MCF 10A (cell line): ENCODE results near the gene C9orf40. TPM values are rescaled to one million over a fixed set of nuclear protein-coding genes. Genes with fewer than 3 reads are reported as not detected.
A peak's percentile ranks its signal among the peaks of the same experiment; 100 is the strongest.

Experiments used
- BruUV-seq: library from RNA; stranded (reverse); fragments of 400-500 nt; replicated peaks from 2 replicates; lab custom pipeline; 2021; lab: Mats Ljungman, UMichigan
- CTCF ChIA-PET: fragments of 300-600 bp; sonication (Branson Sonifier 250); formaldehyde crosslinking; extraction: SDS; loops from one replicate; lab custom pipeline; 2021; ENCODE audit warnings: antibody characterized with exemption, inconsistent platforms; lab: Yijun Ruan, JAX
- POLR2A ChIA-PET: fragments of 300-600, 350-650 bp; sonication (Branson Sonifier 250); formaldehyde crosslinking; extraction: SDS; loops from one replicate; lab custom pipeline; 2020; ENCODE audit warnings: antibody characterized with exemption, inconsistent platforms; lab: Yijun Ruan, JAX
- DNase-seq: peaks from one replicate; pipeline ENCODE4 v3.0.0-alpha.2; 2018; ENCODE audit not compliant: unreplicated experiment
- H3K27ac Mint-ChIP-seq: one replicate; pipeline ENCODE4 v1.8.0; 2022; ENCODE audit warnings: mild to moderate bottlenecking, low read depth, mixed read lengths; ENCODE audit not compliant: unreplicated experiment
- H3K27me3 Mint-ChIP-seq: one replicate; pipeline ENCODE4 v1.8.0; 2022; ENCODE audit warnings: mixed read lengths; ENCODE audit not compliant: insufficient read depth, unreplicated experiment
- H3K36me3 Mint-ChIP-seq: one replicate; pipeline ENCODE4 v1.8.0; 2022; ENCODE audit warnings: mild to moderate bottlenecking, moderate library complexity, mixed read lengths; ENCODE audit not compliant: insufficient read depth, unreplicated experiment
- H3K4me1 Mint-ChIP-seq: one replicate; pipeline ENCODE4 v1.8.0; 2022; ENCODE audit warnings: mixed read lengths; ENCODE audit not compliant: insufficient read depth, unreplicated experiment
- H3K4me3 Mint-ChIP-seq: one replicate; pipeline ENCODE4 v1.8.0; 2022; ENCODE audit warnings: mild to moderate bottlenecking, moderate library complexity, mixed read lengths; ENCODE audit not compliant: unreplicated experiment
- H3K9me3 Mint-ChIP-seq: one replicate; pipeline ENCODE4 v1.8.0; 2022; ENCODE audit warnings: mixed read lengths; ENCODE audit not compliant: unreplicated experiment
- intact Hi-C: fragments of 100-400 bp; cut with micrococcal nuclease; formaldehyde crosslinking; loops from 2 replicates; pipeline ENCODE4 v1.14.1; 2022
- total RNA-seq: library from RNA; stranded (reverse); gene quantifications from 2 replicates; pipeline ENCODE4 v1.2.3, GENCODE V29; 2022
- TF ChIP-seq, protein P1 (sequence below): fragments of 200-600 bp; IDR thresholded peaks from one replicate; pipeline ENCODE4 v1.8.0; 2022; ENCODE audit warnings: antibody characterized with exemption, mild to moderate bottlenecking; ENCODE audit not compliant: unreplicated experiment

Gene C9orf40
- total RNA-seq, 1 experiment from 2014 or later: 5.6 TPM

DNA sequence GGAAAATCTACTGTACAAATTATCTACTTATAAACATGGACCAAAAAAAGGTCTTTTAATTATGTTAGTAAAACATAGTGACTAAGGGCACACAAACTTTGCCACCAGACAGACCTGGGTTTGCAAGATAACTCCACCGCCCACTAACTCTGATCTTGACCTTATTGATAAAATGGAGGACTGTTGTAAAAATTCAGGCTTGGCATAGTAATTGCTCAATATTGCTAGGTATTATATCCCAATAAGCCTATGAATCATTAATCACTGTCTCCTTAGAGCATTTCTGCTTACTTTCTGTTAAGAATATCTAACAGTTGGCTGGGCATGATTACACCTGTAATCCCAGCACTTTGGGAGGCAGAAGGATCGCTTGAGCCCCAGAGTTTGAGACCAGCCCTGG lies 3.8 kb downstream of the C9orf40 start:
- no peak overlapping the region for H3K27ac Mint-ChIP-seq
- BruUV-seq: no TSS peak

DNA sequence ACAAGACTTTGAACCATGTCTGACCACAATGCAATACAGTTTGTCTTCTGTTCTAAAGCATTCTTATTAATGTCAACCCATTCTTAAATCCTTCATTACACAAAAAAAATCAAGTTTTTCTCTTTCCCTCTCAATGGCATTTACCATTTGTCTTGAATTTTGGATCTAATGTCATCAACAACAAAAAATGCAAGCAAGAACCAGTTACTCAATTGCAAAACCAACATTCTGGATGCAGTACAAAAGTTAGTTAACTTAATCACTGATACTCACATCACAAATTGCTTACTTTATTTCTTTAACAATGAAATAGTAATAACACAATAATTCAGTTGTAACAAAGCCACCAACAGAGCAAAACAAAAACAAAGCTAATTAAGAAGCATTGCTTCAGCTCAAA lies 6.0 kb downstream of the C9orf40 start:
- intact Hi-C loops: no loop called here
- H3K36me3 Mint-ChIP-seq: peaks cover 10% of the 10 kb centered on the region
- H3K27ac Mint-ChIP-seq: no peak overlapping the region
- POLR2A ChIA-PET: interaction anchor here (0.8 to 0.9 kb wide), 2 partner anchors 14 to 22 kb away, joined by 3 read pairs; no protein-coding TSS in a partner anchor
- BruUV-seq: no TSS peak
- H3K4me3 Mint-ChIP-seq: no peak overlapping the region
- no peaks in the 10 kb centered on the region for H3K9me3 Mint-ChIP-seq
- H3K27me3 Mint-ChIP-seq: no peaks in the 10 kb centered on the region
- peaks cover 7% of the 10 kb centered on the region for H3K4me1 Mint-ChIP-seq
- TF ChIP-seq, protein P1, sequence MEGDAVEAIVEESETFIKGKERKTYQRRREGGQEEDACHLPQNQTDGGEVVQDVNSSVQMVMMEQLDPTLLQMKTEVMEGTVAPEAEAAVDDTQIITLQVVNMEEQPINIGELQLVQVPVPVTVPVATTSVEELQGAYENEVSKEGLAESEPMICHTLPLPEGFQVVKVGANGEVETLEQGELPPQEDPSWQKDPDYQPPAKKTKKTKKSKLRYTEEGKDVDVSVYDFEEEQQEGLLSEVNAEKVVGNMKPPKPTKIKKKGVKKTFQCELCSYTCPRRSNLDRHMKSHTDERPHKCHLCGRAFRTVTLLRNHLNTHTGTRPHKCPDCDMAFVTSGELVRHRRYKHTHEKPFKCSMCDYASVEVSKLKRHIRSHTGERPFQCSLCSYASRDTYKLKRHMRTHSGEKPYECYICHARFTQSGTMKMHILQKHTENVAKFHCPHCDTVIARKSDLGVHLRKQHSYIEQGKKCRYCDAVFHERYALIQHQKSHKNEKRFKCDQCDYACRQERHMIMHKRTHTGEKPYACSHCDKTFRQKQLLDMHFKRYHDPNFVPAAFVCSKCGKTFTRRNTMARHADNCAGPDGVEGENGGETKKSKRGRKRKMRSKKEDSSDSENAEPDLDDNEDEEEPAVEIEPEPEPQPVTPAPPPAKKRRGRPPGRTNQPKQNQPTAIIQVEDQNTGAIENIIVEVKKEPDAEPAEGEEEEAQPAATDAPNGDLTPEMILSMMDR: no peak
- CTCF ChIA-PET: interaction anchor here (1.3 kb wide), 1 partner anchor 12 kb away, joined by 3 read pairs; no protein-coding TSS in a partner anchor
- no peak for DNase-seq

More for the DNA sequence above, 3.8 kb downstream of the C9orf40 start:
- CTCF ChIA-PET: interaction anchor here (0.6 kb wide), 1 partner anchor 17 kb away, joined by 3 read pairs; no protein-coding TSS in a partner anchor
- TF ChIP-seq, protein P1: no peak
- intact Hi-C loops: no loop called here
- no peak for DNase-seq
- Mint-ChIP-seq H3K4me3 (no peak overlapping the region), H3K27me3 (no peaks in the 10 kb centered on the region), H3K9me3 (no peaks in the 10 kb centered on the region), H3K4me1 (peaks cover 9% of the 10 kb centered on the region), H3K36me3 (peaks cover 10% of the 10 kb centered on the region)
- POLR2A ChIA-PET: no interaction called here

DNA sequence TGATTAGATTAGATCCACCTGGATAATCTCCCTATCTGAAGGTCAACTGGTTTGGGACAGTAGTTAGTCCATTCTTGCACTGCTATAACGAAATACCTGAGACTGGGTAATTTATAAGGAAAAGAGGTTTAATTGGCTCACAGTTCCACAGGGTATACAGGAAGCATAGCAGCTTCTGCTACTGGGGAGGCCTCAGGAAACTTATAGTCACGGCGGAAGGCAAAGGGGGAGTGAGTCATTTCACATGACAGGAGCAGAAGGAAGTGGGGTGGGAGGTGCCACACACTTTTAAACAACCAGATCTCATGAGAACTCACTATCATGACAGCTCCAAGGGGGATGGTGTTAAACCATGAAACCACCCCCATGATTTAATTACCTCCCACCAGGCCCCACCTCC lies 9.9 kb downstream of the C9orf40 start:
- BruUV-seq: no TSS peak
- CTCF ChIA-PET: interaction anchor here (0.9 to 3.8 kb wide), 2 partner anchors 10 to 169 kb away, joined by 8 to 33 read pairs; partner anchors contain the start of gene C9orf40
- H3K4me1 Mint-ChIP-seq: peaks cover 7% of the 10 kb centered on the region

DNA sequence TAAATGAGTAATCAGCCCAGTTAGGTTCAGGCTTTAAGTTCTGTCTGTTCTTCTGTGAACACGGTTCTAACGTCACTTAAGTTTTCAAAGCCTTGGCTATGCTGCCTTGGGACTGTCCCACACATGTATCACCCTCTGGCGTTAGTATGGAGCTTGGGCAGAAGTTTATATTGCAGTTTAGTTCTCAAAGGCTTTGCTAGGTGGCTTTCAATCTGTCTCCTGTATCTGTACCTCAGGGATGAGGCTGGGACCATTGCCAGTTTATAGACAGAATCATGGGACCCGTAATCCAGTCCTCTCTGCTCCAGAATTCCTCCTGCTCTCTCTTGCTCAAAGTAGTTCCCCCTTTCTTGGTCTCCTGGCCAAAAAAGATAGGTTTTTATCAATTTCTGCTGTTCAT lies 12.1 kb downstream of the C9orf40 start:
- no peak overlapping the region for H3K27ac Mint-ChIP-seq
- intact Hi-C loops: no loop called here
- POLR2A ChIA-PET: no interaction called here

More for the DNA sequence above, 9.9 kb downstream of the C9orf40 start:
- H3K27me3 Mint-ChIP-seq: no peaks in the 10 kb centered on the region
- POLR2A ChIA-PET: no interaction called here
- TF ChIP-seq, protein P1: no peak
- no peak overlapping the region for H3K27ac Mint-ChIP-seq
- H3K9me3 Mint-ChIP-seq: no peaks in the 10 kb centered on the region
- no peak overlapping the region for H3K4me3 Mint-ChIP-seq
- H3K36me3 Mint-ChIP-seq: peaks cover 6% of the 10 kb centered on the region
- peak; percentile 30 for DNase-seq
- intact Hi-C loops: no loop called here

More for the DNA sequence above, 12.1 kb downstream of the C9orf40 start:
- H3K9me3 Mint-ChIP-seq: no peaks in the 10 kb centered on the region
- no peaks in the 10 kb centered on the region for H3K27me3 Mint-ChIP-seq
- no peaks in the 10 kb centered on the region for H3K36me3 Mint-ChIP-seq
- no TSS peak for BruUV-seq
- peak; percentile 51 for DNase-seq
- CTCF ChIA-PET: interaction anchor here (0.7 to 3.8 kb wide), 4 partner anchors 12 to 167 kb away, joined by 3 to 33 read pairs (median 6); partner anchors contain the start of gene C9orf40
- TF ChIP-seq, protein P1: no peak
- H3K4me3 Mint-ChIP-seq: no peak overlapping the region
- H3K4me1 Mint-ChIP-seq: peaks cover 7% of the 10 kb centered on the region
